K562 (cell line): ENCODE measurements around the gene HMGA1. TPM values are rescaled to one million over a fixed set of nuclear protein-coding genes. Genes with fewer than 3 reads are reported as not detected.
A peak's percentile ranks its signal among the peaks of the same experiment; 100 is the strongest.

ENCODE experiments used
- CREB5 ChIP-seq: fragments of 250-450 bp; sonication (Bioruptor Pico); IDR thresholded peaks from 2 replicates; pipeline ENCODE4 v1.5.0; 2020; ENCODE audit warnings: mild to moderate bottlenecking
- FOXP1 ChIP-seq: sonication (generic); formaldehyde crosslinking; IDR thresholded peaks from 2 replicates; pipeline ENCODE4 v1.8.0; 2022; ENCODE audit warnings: mild to moderate bottlenecking, missing genetic modification reagents
- GTF2E2 ChIP-seq: fragments of 200-800 bp; sonication (Bioruptor generic); IDR thresholded peaks from 2 replicates; pipeline ENCODE4 v1.6.1; 2016; ENCODE audit warnings: missing genetic modification characterization, missing compliant biosample characterization
- JUN ChIP-seq, 2 experiments: sonication (generic) in 1 of 2; formaldehyde crosslinking in 1 of 2; IDR thresholded peaks; 2 replicates each; pipeline versions ENCODE4 v1.6.1 to v1.8.0; 2012 to 2022; ENCODE audit warnings: borderline replicate concordance in 2 of 2, mild to moderate bottlenecking in 2 of 2, improper control_type of control experiment in 1 of 2, low read depth in 1 of 2, low read length in 1 of 2, missing genetic modification reagents in 1 of 2
- KDM5B ChIP-seq: fragments of 200-600 bp; sonication (generic); IDR thresholded peaks from 2 replicates; pipeline ENCODE4 v1.6.1; 2012; ENCODE audit warnings: low read depth, mild to moderate bottlenecking, moderate library complexity, low read length, control low read depth, inconsistent platforms; ENCODE audit not compliant: insufficient replicate concordance
- NCOR1 ChIP-seq: fragments of 450-650 bp; IDR thresholded peaks from 2 replicates; pipeline ENCODE4 v1.6.1; 2016; ENCODE audit warnings: mild to moderate bottlenecking, moderate library complexity
- NR2C2 ChIP-seq, 2 experiments: fragments of 200-800 bp in 1 of 2; sonication (Bioruptor generic) in 1 of 2; sonication (generic) in 1 of 2; formaldehyde crosslinking in 1 of 2; IDR thresholded peaks; 2 replicates each; pipeline versions ENCODE4 v1.6.1 to v1.8.0; 2016 to 2022; ENCODE audit warnings: mild to moderate bottlenecking in 1 of 2, missing compliant biosample characterization in 1 of 2, missing genetic modification characterization in 1 of 2, missing genetic modification reagents in 1 of 2
- POU5F1 ChIP-seq: fragments of 150-350 bp; IDR thresholded peaks from 2 replicates; pipeline ENCODE4 v1.6.1; 2014; ENCODE audit warnings: borderline replicate concordance, low read length, low read depth, mild to moderate bottlenecking; ENCODE audit not compliant: partially characterized antibody
- RBM22 ChIP-seq: fragments of 200-400 bp; formaldehyde crosslinking; IDR thresholded peaks from 2 replicates; pipeline ENCODE4 v1.6.1; 2018; ENCODE audit warnings: low read length, low read depth; ENCODE audit not compliant: poor library complexity, severe bottlenecking
- THRB ChIP-seq: fragments of 450-650 bp; formaldehyde crosslinking; conservative IDR thresholded peaks from 2 replicates; pipeline ENCODE4 v1.4.0; 2022; ENCODE audit warnings: mild to moderate bottlenecking, missing genetic modification characterization
- ZFP36 ChIP-seq: fragments of 150-350 bp; IDR thresholded peaks from 2 replicates; pipeline ENCODE4 v1.6.1; 2018; ENCODE audit warnings: low read length, low read depth; ENCODE audit not compliant: partially characterized antibody
- ZNF121 ChIP-seq: sonication (generic); formaldehyde crosslinking; conservative IDR thresholded peaks from 2 replicates; pipeline ENCODE4 v1.8.0; 2022; ENCODE audit warnings: missing genetic modification reagents
- ZNF347 ChIP-seq: fragments of 450-650 bp; formaldehyde crosslinking; IDR thresholded peaks from 2 replicates; pipeline ENCODE4 v1.4.0; 2020; ENCODE audit warnings: low read depth, mild to moderate bottlenecking, moderate library complexity
- polyA plus RNA-seq, 8 experiments: library from polyadenylated mRNA; depleted of rRNA in 4 of 8; stranded (reverse) in 5 of 8; unstranded in 3 of 8; fragments of >200 nt; fragmentation: Nextera tagmentation in 2 of 8; fragmentation: Illumina TruSeq in 1 of 8; extraction: Ambion mirVana in 2 of 8; extraction: Trizol in 1 of 8; gene quantifications; 2 replicates each; pipeline versions ENCODE4 v1.2.1 to v1.2.3, GENCODE V29; 2011 to 2014; ENCODE audit warnings: inconsistent platforms in 1 of 8, missing spikeins in 1 of 8
- total RNA-seq, 7 experiments: library from RNA; depleted of rRNA in 6 of 7; stranded (reverse); fragments of >200 nt in 6 of 7; fragmentation: Illumina TruSeq in 2 of 7; extraction: Trizol in 2 of 7; gene quantifications; 2 replicates each; pipeline versions ENCODE4 v1.2.1 to v1.2.3, GENCODE V29; 2011 to 2021; ENCODE audit warnings: low replicate concordance in 1 of 7
- TF ChIP-seq, protein P1 (sequence below): fragments of 250-450 bp; sonication (Bioruptor Pico); IDR thresholded peaks from 2 replicates; pipeline ENCODE4 v1.4.0; 2020; ENCODE audit warnings: mild to moderate bottlenecking, moderate library complexity, borderline replicate concordance
- TF ChIP-seq, protein P2 (sequence below): fragments of 450-650 bp; formaldehyde crosslinking; IDR thresholded peaks from 2 replicates; pipeline ENCODE4 v1.4.0; 2020; ENCODE audit warnings: mild to moderate bottlenecking, moderate library complexity

The HMGA1 gene
- total and polyA plus RNA-seq, 9 of the 15 experiments (the other 6 are each of a cell fraction or from before 2014, with no cell fraction given) = 27.8 to 1,947 (median 594) TPM

GRCh38 chr6:34236443-34237315 lies at the start of gene HMGA1 (continued):
- 0 out of 2 replicates have a peak, but pooled peaks have one; percentile 58 for TF ChIP-seq CREB5 (CRISPR knock-in tag)
- TF ChIP-seq ZNF347 (CRISPR knock-in tag) = 0 out of 2 replicates have a peak, but pooled peaks have one; percentile 34
- TF ChIP-seq ZFP36 = no peak
- TF ChIP-seq KDM5B = peak; percentile 99
- TF ChIP-seq, protein P1, sequence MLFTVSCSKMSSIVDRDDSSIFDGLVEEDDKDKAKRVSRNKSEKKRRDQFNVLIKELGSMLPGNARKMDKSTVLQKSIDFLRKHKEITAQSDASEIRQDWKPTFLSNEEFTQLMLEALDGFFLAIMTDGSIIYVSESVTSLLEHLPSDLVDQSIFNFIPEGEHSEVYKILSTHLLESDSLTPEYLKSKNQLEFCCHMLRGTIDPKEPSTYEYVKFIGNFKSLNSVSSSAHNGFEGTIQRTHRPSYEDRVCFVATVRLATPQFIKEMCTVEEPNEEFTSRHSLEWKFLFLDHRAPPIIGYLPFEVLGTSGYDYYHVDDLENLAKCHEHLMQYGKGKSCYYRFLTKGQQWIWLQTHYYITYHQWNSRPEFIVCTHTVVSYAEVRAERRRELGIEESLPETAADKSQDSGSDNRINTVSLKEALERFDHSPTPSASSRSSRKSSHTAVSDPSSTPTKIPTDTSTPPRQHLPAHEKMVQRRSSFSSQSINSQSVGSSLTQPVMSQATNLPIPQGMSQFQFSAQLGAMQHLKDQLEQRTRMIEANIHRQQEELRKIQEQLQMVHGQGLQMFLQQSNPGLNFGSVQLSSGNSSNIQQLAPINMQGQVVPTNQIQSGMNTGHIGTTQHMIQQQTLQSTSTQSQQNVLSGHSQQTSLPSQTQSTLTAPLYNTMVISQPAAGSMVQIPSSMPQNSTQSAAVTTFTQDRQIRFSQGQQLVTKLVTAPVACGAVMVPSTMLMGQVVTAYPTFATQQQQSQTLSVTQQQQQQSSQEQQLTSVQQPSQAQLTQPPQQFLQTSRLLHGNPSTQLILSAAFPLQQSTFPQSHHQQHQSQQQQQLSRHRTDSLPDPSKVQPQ (CRISPR knock-in tag) = no peak
- TF ChIP-seq THRB (CRISPR knock-in tag) = peak; percentile 80; the same call in 1 of the 2 replicates
- TF ChIP-seq JUN (IDR thresholded peaks at IDR 0.05; ENCODE audit: borderline replicate concordance, low read depth, low read length) = no peak
- TF ChIP-seq JUN (CRISPR knock-in tag; IDR thresholded peaks at IDR 0.05; ENCODE audit: borderline replicate concordance) = no peak
- TF ChIP-seq RBM22 = peak; percentile 97
- no peak for TF ChIP-seq ZNF121 (CRISPR knock-in tag)
- peak; percentile 22; the same call in 1 of the 2 replicates for TF ChIP-seq NR2C2 (CRISPR knock-in tag; IDR thresholded peaks at IDR 0.05)
- no peak for TF ChIP-seq NR2C2 (tag; IDR thresholded peaks at IDR 0.05)
- TF ChIP-seq, protein P2, sequence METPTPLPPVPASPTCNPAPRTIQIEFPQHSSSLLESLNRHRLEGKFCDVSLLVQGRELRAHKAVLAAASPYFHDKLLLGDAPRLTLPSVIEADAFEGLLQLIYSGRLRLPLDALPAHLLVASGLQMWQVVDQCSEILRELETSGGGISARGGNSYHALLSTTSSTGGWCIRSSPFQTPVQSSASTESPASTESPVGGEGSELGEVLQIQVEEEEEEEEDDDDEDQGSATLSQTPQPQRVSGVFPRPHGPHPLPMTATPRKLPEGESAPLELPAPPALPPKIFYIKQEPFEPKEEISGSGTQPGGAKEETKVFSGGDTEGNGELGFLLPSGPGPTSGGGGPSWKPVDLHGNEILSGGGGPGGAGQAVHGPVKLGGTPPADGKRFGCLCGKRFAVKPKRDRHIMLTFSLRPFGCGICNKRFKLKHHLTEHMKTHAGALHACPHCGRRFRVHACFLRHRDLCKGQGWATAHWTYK (CRISPR knock-in tag) = peak; percentile 89; the same call in 1 of the 2 replicates
- TF ChIP-seq NCOR1 = peak; percentile 76
- TF ChIP-seq POU5F1 = no peak
- TF ChIP-seq FOXP1 (CRISPR knock-in tag) = no peak
- peak; percentile 87 for TF ChIP-seq GTF2E2 (tag)
